Placental epithelial cell (primary cell): Measurements from ENCODE around the gene GABRG1. TPM values are rescaled to one million over a fixed set of nuclear protein-coding genes. Genes with fewer than 3 reads are reported as not detected.

Experiments
- total RNA-seq: library from RNA; depleted of rRNA; stranded (reverse); fragments of >200 nt; gene quantifications from 2 replicates; pipeline ENCODE4 v1.2.3, GENCODE V29; 2012

Gene GABRG1
- total RNA-seq = not detected in 2 replicates

DNA sequence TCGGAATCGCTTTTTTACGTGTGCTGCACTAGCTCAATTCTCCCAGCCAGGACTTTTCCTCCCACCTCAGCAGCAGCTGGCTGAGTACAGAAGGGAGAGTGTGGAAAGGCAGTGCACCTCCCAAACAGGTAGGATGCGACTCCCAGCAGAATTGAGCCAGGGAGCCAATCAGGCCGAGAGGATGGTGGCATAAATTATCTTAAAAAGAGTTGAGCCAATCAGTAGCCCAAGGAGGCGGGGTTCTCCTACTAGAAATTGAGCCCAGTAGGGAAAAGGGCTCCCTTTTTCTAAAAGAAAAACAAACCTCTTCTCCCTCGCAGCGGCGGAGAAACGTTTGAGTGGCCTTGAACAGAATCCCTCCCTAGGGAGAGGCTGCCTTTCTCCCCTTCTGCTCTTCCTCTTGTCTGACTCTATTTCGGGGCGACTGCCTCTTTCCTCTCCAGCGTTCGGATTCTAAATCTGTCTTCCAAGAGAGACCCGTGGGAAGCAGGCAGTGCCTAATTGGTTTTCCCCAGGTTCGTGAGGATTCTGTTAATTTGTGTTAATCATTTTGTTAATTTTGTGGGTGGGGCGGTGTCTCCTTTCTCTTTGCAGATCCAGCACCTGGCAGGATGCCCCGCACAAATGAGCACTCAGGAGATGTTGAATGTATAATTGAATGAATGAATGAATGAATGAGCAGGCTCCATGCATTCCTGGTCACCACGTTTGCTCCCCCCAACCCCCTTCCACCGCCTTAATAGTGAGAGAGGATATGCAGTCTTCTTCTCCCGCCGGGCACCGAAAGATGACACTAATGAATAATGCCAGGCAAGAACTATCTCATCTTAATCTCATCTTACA is at the start of gene GABRG1:
Gene GABRG1 (minus strand): TSS at position 142 of the 843 bp plus-strand sequence. CDS start 141 bp downstream, at position 1.

